ENCODE results near the gene PACS1. TPM values are rescaled to one million over a fixed set of nuclear protein-coding genes. Genes with fewer than 3 reads are reported as not detected.
A peak's percentile ranks its signal among the peaks of the same experiment; 100 is the strongest.

PACS1 gene
- total RNA-seq, 3 donors from 2014 or later, result 37.9 to 40.6 (median 38.6) TPM

DNA sequence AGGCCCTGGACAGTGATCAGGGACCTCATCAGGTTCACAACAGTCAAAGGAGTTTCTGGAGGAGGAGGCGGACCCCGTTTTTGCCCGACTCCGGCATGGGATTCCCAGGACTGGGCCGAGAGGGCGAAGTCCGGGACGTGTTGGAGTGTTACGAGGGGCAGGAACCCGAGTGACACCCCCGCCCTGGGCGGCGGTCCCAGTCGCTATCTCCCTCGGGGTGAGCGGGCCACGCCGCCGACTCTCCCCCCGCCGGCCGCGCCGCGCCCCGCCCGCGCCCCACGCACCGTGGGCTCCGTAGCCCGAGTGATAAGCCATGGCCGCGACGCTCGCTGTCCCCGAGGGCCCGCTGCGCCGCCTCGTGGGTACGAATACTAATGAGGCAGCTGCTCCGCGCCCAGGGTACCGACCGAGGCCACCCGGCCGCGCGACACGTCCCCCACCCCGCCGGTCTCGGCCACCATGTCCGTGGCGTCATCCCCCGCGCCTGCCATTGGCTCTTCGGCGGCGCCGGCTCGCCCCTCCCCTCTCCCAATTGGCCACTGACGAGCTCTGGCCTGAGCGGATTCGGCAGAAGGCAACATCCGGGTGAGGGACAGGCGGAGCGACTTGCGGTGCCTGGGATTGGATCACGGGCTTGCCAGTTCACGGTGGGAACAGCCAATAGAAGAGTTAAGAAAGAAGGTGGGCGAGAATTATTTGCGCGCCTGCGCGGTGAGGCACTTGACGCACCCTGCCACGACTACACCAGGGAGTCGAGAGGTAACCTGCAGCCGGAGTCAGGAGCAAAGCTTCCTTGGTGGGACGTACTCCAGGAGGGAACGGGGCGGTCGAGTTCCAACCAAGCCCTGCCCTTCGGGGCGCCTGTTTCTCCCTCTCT is 218.8 kb downstream of the PACS1 start, which contains the start of gene YIF1A:
TSS of gene YIF1A (minus strand) at position 473 of the 877 bp plus-strand sequence. CDS start at position 315, 158 bp downstream.
- Histone ChIP-seq H3K27ac (peak within 1 kb of the TSS; percentile 97 to 98), H3K4me1 (peaks cover 0 to 15% of the 10 kb centered on the region in 2 donors), H3K4me3 (peak within 1 kb of the TSS; percentile 72 to 99 (median 84)), H3K9me3 (no peaks in the 10 kb centered on the region), H3K36me3 (no peaks in the 10 kb centered on the region), H3K27me3 (peaks cover 5 to 22% of the 10 kb centered on the region in 2 donors)
- intact Hi-C loops (cut with DNase I; ENCODE audit: low total_unique reads), result loop anchor here (10.0 kb wide), 1 partner anchor 356 kb away; no protein-coding TSS in a partner anchor
- peak; percentile 98 to 99 for DNase-seq (ENCODE audit: low spot score in 2 of 2)
- TF ChIP-seq POLR2AphosphoS5 (IDR thresholded peaks at IDR 0.05), result peak; percentile 89 to 98 (median 93)
- peak; percentile 85 for TF ChIP-seq POLR2A (IDR thresholded peaks at IDR 0.05)
- TF ChIP-seq, protein P1, sequence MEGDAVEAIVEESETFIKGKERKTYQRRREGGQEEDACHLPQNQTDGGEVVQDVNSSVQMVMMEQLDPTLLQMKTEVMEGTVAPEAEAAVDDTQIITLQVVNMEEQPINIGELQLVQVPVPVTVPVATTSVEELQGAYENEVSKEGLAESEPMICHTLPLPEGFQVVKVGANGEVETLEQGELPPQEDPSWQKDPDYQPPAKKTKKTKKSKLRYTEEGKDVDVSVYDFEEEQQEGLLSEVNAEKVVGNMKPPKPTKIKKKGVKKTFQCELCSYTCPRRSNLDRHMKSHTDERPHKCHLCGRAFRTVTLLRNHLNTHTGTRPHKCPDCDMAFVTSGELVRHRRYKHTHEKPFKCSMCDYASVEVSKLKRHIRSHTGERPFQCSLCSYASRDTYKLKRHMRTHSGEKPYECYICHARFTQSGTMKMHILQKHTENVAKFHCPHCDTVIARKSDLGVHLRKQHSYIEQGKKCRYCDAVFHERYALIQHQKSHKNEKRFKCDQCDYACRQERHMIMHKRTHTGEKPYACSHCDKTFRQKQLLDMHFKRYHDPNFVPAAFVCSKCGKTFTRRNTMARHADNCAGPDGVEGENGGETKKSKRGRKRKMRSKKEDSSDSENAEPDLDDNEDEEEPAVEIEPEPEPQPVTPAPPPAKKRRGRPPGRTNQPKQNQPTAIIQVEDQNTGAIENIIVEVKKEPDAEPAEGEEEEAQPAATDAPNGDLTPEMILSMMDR (IDR thresholded peaks at IDR 0.05), result peak in 1 of 3 donors; percentile 9

DNA sequence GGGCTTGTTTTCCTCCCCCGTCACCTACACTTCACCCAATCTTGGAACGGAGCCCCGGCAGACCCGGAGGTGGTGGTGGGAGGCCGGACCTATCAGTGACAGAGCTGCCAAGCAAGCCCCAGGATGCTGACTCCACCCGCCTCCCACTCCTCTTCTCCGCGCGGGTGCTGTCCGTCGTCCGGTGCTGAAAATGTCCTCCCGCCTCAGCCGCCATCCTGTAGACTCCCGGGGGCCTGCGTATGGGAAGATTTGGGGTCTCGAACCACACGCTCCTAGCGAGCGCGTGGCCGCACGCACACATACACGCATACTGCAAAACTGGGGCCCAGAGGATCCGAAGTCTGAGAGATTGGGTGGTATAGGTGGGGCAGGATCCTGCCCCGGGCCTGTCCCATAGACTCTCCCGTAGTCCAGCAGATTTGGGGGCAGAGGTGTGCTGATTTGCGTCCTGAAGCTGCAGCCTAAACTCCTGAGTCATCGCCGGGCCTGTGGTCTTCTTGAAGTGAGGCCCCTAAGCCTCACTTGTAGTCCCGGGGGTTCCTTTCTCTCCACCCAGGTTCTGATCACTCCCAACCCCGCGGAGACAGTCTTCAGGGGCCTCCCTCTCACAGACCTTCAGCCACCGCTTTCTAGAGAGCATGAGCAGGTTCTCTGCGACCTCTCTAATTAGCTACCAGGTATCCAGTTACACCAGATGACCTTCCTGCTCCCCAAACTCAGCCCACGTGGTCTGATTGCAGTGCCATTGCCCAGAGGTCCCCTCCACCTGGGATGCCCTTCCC is 219.7 kb downstream of the PACS1 start:
- no peaks in the 10 kb centered on the region for H3K36me3 ChIP-seq
- H3K4me3 ChIP-seq, result peak overlapping the region; percentile 72 to 99 (median 84)
- no peaks in the 10 kb centered on the region for H3K9me3 ChIP-seq
- intact Hi-C loops (cut with DNase I; ENCODE audit: low total_unique reads), result loop anchor here (10.0 kb wide), 1 partner anchor 355 kb away; no protein-coding TSS in a partner anchor
- peaks cover 0 to 15% of the 10 kb centered on the region in 2 donors for H3K4me1 ChIP-seq
- H3K27me3 ChIP-seq, result peaks cover 5 to 30% of the 10 kb centered on the region in 2 donors
- peak overlapping the region; percentile 97 to 98 for H3K27ac ChIP-seq
- no peak for TF ChIP-seq POLR2AphosphoS5 (IDR thresholded peaks at IDR 0.05)
- TF ChIP-seq, protein P1 (IDR thresholded peaks at IDR 0.05), result no peak
- no peak for TF ChIP-seq POLR2A (IDR thresholded peaks at IDR 0.05)
- peak in 1 of 2 donors; percentile 72 for DNase-seq (ENCODE audit: low spot score in 2 of 2)

DNA sequence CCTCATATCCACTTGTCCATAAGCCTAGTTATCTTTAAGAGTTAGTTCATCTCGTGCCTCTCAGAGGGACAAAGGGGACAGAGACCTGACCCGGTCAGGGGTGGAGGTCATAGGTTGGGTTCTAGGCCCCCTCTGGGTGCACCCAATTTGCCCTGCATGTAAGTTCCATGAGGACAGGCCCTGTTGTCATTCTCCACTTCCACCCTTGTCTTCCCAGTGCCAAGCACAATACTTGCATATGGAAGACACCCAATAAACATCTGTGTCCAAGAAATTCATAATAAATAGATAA is 220.2 kb downstream of the PACS1 start:
- no peak for DNase-seq (ENCODE audit: low spot score in 2 of 2)
- Histone ChIP-seq H3K4me1 (peaks cover 0 to 15% of the 10 kb centered on the region in 2 donors), H3K27me3 (peaks cover 5 to 35% of the 10 kb centered on the region in 2 donors), H3K27ac (no peak overlapping the region), H3K36me3 (no peaks in the 10 kb centered on the region), H3K9me3 (no peaks in the 10 kb centered on the region), H3K4me3 (no peak overlapping the region)
- intact Hi-C loops (cut with DNase I; ENCODE audit: low total_unique reads), result no loop called here
- TF ChIP-seq, protein P1 (IDR thresholded peaks at IDR 0.05), result no peak
- no peak for TF ChIP-seq POLR2AphosphoS5 (IDR thresholded peaks at IDR 0.05)
- no peak for TF ChIP-seq POLR2A (IDR thresholded peaks at IDR 0.05)

DNA sequence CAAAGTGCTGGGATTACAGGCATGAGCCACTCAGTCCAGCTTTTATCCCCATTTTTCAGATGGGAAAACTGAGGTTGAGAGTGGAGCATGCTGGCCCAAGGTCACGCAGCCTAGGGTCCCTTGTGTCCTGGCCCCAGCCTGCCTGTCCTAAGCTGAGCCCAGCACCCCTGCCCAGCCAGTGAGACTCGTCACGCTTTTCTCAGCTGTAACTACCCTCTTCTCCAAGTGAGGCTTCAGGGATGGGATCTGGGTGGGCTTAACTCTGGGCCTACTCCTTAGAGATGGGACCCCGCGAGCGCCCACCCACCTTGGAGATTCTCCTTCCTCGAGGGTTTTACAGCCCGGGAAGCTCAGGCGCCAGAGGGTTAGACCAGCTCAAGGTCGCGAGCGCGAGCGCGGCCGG is 221.2 kb downstream of the PACS1 start:
- TF ChIP-seq POLR2A (IDR thresholded peaks at IDR 0.05), result no peak
- no peak for TF ChIP-seq POLR2AphosphoS5 (IDR thresholded peaks at IDR 0.05)
- TF ChIP-seq, protein P1 (IDR thresholded peaks at IDR 0.05), result no peak
- intact Hi-C loops (cut with DNase I; ENCODE audit: low total_unique reads), result no loop called here
- Histone ChIP-seq H3K27me3 (peaks cover 5 to 39% of the 10 kb centered on the region in 2 donors), H3K9me3 (no peaks in the 10 kb centered on the region), H3K27ac (no peak overlapping the region), H3K4me1 (peaks cover 0 to 15% of the 10 kb centered on the region in 2 donors), H3K36me3 (no peaks in the 10 kb centered on the region), H3K4me3 (peak overlapping the region in 2 of 3 donors; percentile 42 to 66)
- no peak for DNase-seq (ENCODE audit: low spot score in 2 of 2)

All from breast epithelium (tissue), 4 donors.